Measurements from ENCODE around the gene BNC1. TPM values are rescaled to one million over a fixed set of nuclear protein-coding genes. Genes with fewer than 3 reads are reported as not detected.

BNC1 gene
- total RNA-seq, 1 donor from 2014 or later, result 13.7 TPM

DNA sequence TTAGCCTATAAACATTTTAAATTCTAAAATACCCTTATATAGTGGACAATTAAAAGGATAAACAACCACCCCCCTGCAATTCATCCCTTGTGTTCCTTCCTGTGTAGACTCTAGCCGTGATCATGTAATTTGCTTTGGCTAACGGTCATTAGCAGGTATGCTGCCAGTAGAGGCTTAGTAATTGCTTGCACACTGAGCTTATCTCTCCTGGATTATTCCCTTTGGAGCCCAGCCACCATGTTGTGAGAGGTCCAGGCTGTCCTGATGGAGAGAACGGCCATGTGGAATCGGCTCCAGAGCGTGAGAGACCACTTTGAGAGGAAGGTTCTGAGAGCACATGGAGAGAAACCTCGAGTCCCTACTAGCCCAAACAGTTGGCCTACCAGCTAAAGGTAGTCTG, 11.0 kb upstream of the BNC1 start:
- H3K9me3 Mint-ChIP-seq (ENCODE audit: unreplicated experiment), result peaks cover 5% of the 10 kb centered on the region
- H3K36me3 Mint-ChIP-seq (ENCODE audit: low read depth, unreplicated experiment), result peaks cover 4% of the 10 kb centered on the region
- Histone ChIP-seq H3K27ac (ENCODE audit: low read depth, low read length) (no peak overlapping the region), H2AFZ (ENCODE audit: low read depth, low read length) (no peak overlapping the region), H3K4me3 (ENCODE audit: insufficient read depth, low read depth, low read length) (no peak overlapping the region), H3K9me3 (ENCODE audit: insufficient read depth, low read depth, low read length) (no peaks in the 10 kb centered on the region), H3K27me3 (ENCODE audit: insufficient read depth, low read length) (no peaks in the 10 kb centered on the region), H3K9ac (ENCODE audit: low read length) (no peak overlapping the region), H3K4me1 (ENCODE audit: insufficient read depth, low read length) (peaks cover 13% of the 10 kb centered on the region), H3K36me3 (ENCODE audit: insufficient read depth, low read length) (no peaks in the 10 kb centered on the region), H3K79me2 (ENCODE audit: insufficient read depth, low read length) (no peaks in the 10 kb centered on the region), H4K20me1 (ENCODE audit: insufficient read depth, low read length) (no peaks in the 10 kb centered on the region), H3K4me2 (ENCODE audit: low read length) (no peak overlapping the region)
- FAIRE-seq (no peak), DNase-seq (ENCODE audit: low read depth) (no peak)
- H3K4me3 Mint-ChIP-seq (ENCODE audit: unreplicated experiment), result no peak overlapping the region
- no peaks in the 10 kb centered on the region for H3K27me3 Mint-ChIP-seq (ENCODE audit: low read depth, unreplicated experiment)
- TF ChIP-seq, protein P1, sequence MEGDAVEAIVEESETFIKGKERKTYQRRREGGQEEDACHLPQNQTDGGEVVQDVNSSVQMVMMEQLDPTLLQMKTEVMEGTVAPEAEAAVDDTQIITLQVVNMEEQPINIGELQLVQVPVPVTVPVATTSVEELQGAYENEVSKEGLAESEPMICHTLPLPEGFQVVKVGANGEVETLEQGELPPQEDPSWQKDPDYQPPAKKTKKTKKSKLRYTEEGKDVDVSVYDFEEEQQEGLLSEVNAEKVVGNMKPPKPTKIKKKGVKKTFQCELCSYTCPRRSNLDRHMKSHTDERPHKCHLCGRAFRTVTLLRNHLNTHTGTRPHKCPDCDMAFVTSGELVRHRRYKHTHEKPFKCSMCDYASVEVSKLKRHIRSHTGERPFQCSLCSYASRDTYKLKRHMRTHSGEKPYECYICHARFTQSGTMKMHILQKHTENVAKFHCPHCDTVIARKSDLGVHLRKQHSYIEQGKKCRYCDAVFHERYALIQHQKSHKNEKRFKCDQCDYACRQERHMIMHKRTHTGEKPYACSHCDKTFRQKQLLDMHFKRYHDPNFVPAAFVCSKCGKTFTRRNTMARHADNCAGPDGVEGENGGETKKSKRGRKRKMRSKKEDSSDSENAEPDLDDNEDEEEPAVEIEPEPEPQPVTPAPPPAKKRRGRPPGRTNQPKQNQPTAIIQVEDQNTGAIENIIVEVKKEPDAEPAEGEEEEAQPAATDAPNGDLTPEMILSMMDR (IDR thresholded peaks at IDR 0.05; ENCODE audit: insufficient read depth, low read depth, low read length), result no peak
- no peak for TF ChIP-seq EZH2 (IDR thresholded peaks at IDR 0.05; ENCODE audit: insufficient read depth, low read length)
- H3K4me1 Mint-ChIP-seq (ENCODE audit: low read depth, unreplicated experiment), result peaks cover 16% of the 10 kb centered on the region
- no peak overlapping the region for H3K27ac Mint-ChIP-seq (ENCODE audit: unreplicated experiment)

DNA sequence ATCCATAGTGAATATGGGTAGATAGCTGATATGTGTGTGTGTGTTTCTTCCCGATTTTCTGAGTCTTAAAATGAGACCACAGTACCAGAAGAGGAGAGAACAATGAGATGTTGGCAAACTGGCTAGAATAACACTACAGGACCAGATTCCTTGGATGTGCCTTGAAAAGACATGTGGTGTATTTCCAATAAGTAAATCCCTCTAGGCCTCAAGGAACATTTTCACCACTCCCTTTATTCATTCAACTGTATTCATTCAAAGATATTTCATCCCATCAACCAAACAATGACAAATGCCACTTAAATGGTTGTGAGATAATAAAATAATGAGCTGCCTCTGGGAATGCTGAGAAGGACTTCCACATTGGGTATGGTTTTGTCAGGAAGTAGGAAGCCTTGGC, 8.7 kb upstream of the BNC1 start:
- DNase-seq (ENCODE audit: low read depth) (no peak), FAIRE-seq (no peak)
- H3K4me3 Mint-ChIP-seq (ENCODE audit: unreplicated experiment), result no peak overlapping the region
- Histone ChIP-seq H3K4me2 (ENCODE audit: low read length) (no peak overlapping the region), H2AFZ (ENCODE audit: low read depth, low read length) (no peak overlapping the region), H3K36me3 (ENCODE audit: insufficient read depth, low read length) (no peaks in the 10 kb centered on the region), H4K20me1 (ENCODE audit: insufficient read depth, low read length) (no peaks in the 10 kb centered on the region), H3K4me3 (ENCODE audit: insufficient read depth, low read depth, low read length) (no peak overlapping the region), H3K79me2 (ENCODE audit: insufficient read depth, low read length) (no peaks in the 10 kb centered on the region), H3K9ac (ENCODE audit: low read length) (no peak overlapping the region), H3K9me3 (ENCODE audit: insufficient read depth, low read depth, low read length) (no peaks in the 10 kb centered on the region), H3K27me3 (ENCODE audit: insufficient read depth, low read length) (no peaks in the 10 kb centered on the region), H3K4me1 (ENCODE audit: insufficient read depth, low read length) (peaks cover 24% of the 10 kb centered on the region), H3K27ac (ENCODE audit: low read depth, low read length) (no peak overlapping the region)
- TF ChIP-seq, protein P1 (IDR thresholded peaks at IDR 0.05; ENCODE audit: insufficient read depth, low read depth, low read length), result no peak
- no peak for TF ChIP-seq EZH2 (IDR thresholded peaks at IDR 0.05; ENCODE audit: insufficient read depth, low read length)
- H3K27ac Mint-ChIP-seq (ENCODE audit: unreplicated experiment), result no peak overlapping the region
- peaks cover 31% of the 10 kb centered on the region for H3K4me1 Mint-ChIP-seq (ENCODE audit: low read depth, unreplicated experiment)
- no peaks in the 10 kb centered on the region for H3K27me3 Mint-ChIP-seq (ENCODE audit: low read depth, unreplicated experiment)
- H3K9me3 Mint-ChIP-seq (ENCODE audit: unreplicated experiment), result peaks cover 5% of the 10 kb centered on the region
- H3K36me3 Mint-ChIP-seq (ENCODE audit: low read depth, unreplicated experiment), result peaks cover 4% of the 10 kb centered on the region

DNA sequence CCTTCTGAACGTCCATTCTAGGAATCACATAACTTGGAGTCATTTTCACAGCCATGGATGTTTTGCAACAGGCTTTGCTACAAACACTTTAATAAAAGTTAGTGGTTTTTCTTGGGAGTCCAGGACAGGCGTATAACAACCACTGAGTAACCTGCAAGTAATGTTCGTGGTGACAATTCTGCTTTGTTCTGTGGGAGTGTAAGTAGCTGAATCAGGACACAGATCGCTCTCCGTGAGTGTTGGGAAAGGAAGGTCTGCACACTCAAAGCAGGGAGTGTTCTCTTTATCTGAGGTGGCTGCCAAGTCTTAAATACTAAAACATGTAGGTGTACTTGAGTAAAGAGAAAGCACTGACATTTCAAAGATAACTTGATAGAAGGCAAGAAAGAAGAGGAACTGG, 7.9 kb upstream of the BNC1 start:
- Mint-ChIP-seq H3K36me3 (ENCODE audit: low read depth, unreplicated experiment) (peaks cover 4% of the 10 kb centered on the region), H3K27me3 (ENCODE audit: low read depth, unreplicated experiment) (no peaks in the 10 kb centered on the region), H3K27ac (ENCODE audit: unreplicated experiment) (no peak overlapping the region), H3K9me3 (ENCODE audit: unreplicated experiment) (peaks cover 5% of the 10 kb centered on the region), H3K4me3 (ENCODE audit: unreplicated experiment) (no peak overlapping the region), H3K4me1 (ENCODE audit: low read depth, unreplicated experiment) (peaks cover 39% of the 10 kb centered on the region)
- H3K4me3 ChIP-seq (ENCODE audit: insufficient read depth, low read depth, low read length), result no peak overlapping the region
- peak overlapping the region; percentile 8 for H2AFZ ChIP-seq (ENCODE audit: low read depth, low read length)
- FAIRE-seq, result no peak
- peaks cover 30% of the 10 kb centered on the region for H3K4me1 ChIP-seq (ENCODE audit: insufficient read depth, low read length)
- TF ChIP-seq, protein P1 (IDR thresholded peaks at IDR 0.05; ENCODE audit: insufficient read depth, low read depth, low read length), result no peak
- TF ChIP-seq EZH2 (IDR thresholded peaks at IDR 0.05; ENCODE audit: insufficient read depth, low read length), result no peak
- H3K9ac ChIP-seq (ENCODE audit: low read length), result peak overlapping the region; percentile 7
- no peaks in the 10 kb centered on the region for H3K36me3 ChIP-seq (ENCODE audit: insufficient read depth, low read length)
- no peak overlapping the region for H3K27ac ChIP-seq (ENCODE audit: low read depth, low read length)
- H3K27me3 ChIP-seq (ENCODE audit: insufficient read depth, low read length), result no peaks in the 10 kb centered on the region
- H4K20me1 ChIP-seq (ENCODE audit: insufficient read depth, low read length), result no peaks in the 10 kb centered on the region
- no peaks in the 10 kb centered on the region for H3K9me3 ChIP-seq (ENCODE audit: insufficient read depth, low read depth, low read length)
- no peaks in the 10 kb centered on the region for H3K79me2 ChIP-seq (ENCODE audit: insufficient read depth, low read length)
- peak overlapping the region; percentile 34 for H3K4me2 ChIP-seq (ENCODE audit: low read length)
- DNase-seq (ENCODE audit: low read depth), result peak; percentile 84

Measured in astrocyte (in vitro differentiated cells and primary cell).